ENCODE measurements around the gene ERBB3. TPM values are rescaled to one million over a fixed set of nuclear protein-coding genes. Genes with fewer than 3 reads are reported as not detected.

The ERBB3 gene
- total and polyA plus RNA-seq, 2 of the 8 experiments (the other 6 are each of a cell fraction or from before 2014, with no cell fraction given), result 33.9 to 52.4 TPM

DNA sequence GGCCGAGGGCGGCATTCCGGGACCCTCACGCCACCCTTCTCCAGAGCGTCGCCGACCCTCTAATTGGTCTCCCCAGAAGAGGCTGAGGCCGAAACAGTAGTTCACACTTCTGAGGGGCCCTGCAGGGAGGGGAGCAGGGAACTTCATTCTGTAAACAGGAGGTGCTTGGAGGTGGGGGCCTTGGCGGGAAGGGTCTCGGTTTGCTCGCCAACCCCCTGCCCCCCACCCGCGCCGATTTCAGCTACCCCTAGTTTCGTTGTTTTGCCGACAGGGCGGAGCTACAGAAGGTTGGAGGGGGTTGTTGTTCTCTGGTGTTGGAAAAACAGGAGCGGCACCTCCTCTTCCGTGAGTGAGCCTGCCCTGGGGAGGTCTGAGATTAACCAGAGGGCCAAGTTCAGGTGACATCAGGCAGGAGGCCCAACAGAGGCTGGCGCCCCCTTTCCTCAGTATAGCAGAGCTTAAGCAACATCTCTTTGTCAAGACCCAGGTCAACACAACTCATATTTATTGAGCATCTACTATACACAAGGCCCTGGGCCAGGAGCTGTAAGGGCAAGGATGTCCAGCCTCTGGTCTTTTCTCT is 682 bp downstream of the ERBB3 start:
- Histone ChIP-seq H3K27ac (ENCODE audit: low read depth, low read length) (peak overlapping the region; percentile 92), H2AK5ac (ENCODE audit: low read depth, low read length) (no peak overlapping the region; the same call in 1 of the 2 replicates), H3K79me1 (ENCODE audit: low read depth, low read length) (peaks cover 7% of the 10 kb centered on the region; the same call in 1 of the 2 replicates), H2BK20ac (ENCODE audit: low read length) (no peak overlapping the region), H4K91ac (replicated peaks; ENCODE audit: insufficient read length, low read length) (peak overlapping the region; percentile 22), H2BK120ac (replicated peaks; ENCODE audit: low read depth, low read length) (no peak overlapping the region), H3K23ac (ENCODE audit: insufficient read length) (no peak overlapping the region), H3K9ac (replicated peaks in 1 of 4; ENCODE audit: extremely low read depth in 1 of 4, low read depth in 3 of 4, low read length in 3 of 4) (peak overlapping the region; percentile 68 to 95 (median 88)), H3K4me1 (replicated peaks in 1 of 4; ENCODE audit: control insufficient read depth in 3 of 4, insufficient read depth in 4 of 4, low read length in 3 of 4) (peaks cover 3 to 17% (median 11%) of the 10 kb centered on the region in 4 experiments), H3K4me2 (ENCODE audit: insufficient read depth in 1 of 2, low read depth in 2 of 2, low read length in 2 of 2) (peak overlapping the region; percentile 62 to 97), H4K5ac (ENCODE audit: insufficient read length, low read depth, low read length) (peak overlapping the region; percentile 23), H3K4ac (replicated peaks; ENCODE audit: insufficient read length, low read depth, low read length) (no peak overlapping the region), H3K27me3 (replicated peaks in 1 of 4; ENCODE audit: control insufficient read depth in 3 of 4, extremely low read depth in 1 of 4, insufficient read depth in 3 of 4, low read length in 3 of 4) (no peaks in the 10 kb centered on the region), H2BK15ac (ENCODE audit: low read length) (peak overlapping the region; percentile 10; the same call in 1 of the 2 replicates), H3K9me3 (ENCODE audit: insufficient read depth in 2 of 2, low read depth in 1 of 2, low read length in 1 of 2) (no peaks in the 10 kb centered on the region; a peak in 1 of 4 replicates), H4K8ac (ENCODE audit: extremely low read depth, insufficient read depth, low read length) (peak overlapping the region; percentile 96), H3K79me2 (ENCODE audit: control insufficient read depth in 1 of 2, insufficient read depth in 2 of 2, low read length in 2 of 2) (peaks cover 0 to 27% of the 10 kb centered on the region in 2 experiments; a peak in 2 of 4 replicates), H2BK5ac (ENCODE audit: low read depth, low read length) (peak overlapping the region; percentile 98), H3K56ac (replicated peaks; ENCODE audit: insufficient read length, low read depth, low read length) (peak overlapping the region; percentile 8), H2AFZ (ENCODE audit: low read length) (peak overlapping the region; percentile 19; the same call in 1 of the 2 replicates), H2BK12ac (ENCODE audit: low read depth, low read length) (peak overlapping the region; percentile 94), H3K14ac (ENCODE audit: insufficient read length) (no peak overlapping the region), H3K4me3 (ENCODE audit: extremely low read depth in 1 of 4, insufficient read depth in 2 of 4, low read depth in 3 of 4, low read length in 4 of 4) (peak overlapping the region; percentile 74 to 89 (median 80)), H3K36me3 (ENCODE audit: control insufficient read depth in 2 of 4, insufficient read depth in 4 of 4, low read length in 3 of 4) (peaks cover 0 to 7% (median 4%) of the 10 kb centered on the region in 4 experiments; a peak in 6 of 8 replicates), H3K18ac (ENCODE audit: extremely low read depth, low read length) (peak overlapping the region; percentile 87; the same call in 1 of the 2 replicates), H4K20me1 (replicated peaks in 1 of 2; ENCODE audit: control insufficient read depth in 1 of 2, insufficient read depth in 2 of 2, low read length in 2 of 2) (peaks cover 2 to 10% of the 10 kb centered on the region in 2 experiments), H3K23me2 (ENCODE audit: low read depth, low read length) (peaks cover 7% of the 10 kb centered on the region; the same call in 1 of the 2 replicates)
- ChIA-PET CTCF (ENCODE audit: partially characterized antibody) (interaction anchor here (0.6 to 5.1 kb wide), 13 partner anchors 10 to 274 kb away, joined by 3 to 31 read pairs (median 3); partner anchors contain the start of genes ESYT1 and PA2G4), POLR2A (ENCODE audit: partially characterized antibody) (interaction anchor here (0.7 to 8.9 kb wide), 30 partner anchors 9 to 278 kb away, joined by 3 to 112 read pairs (median 4); partner anchors contain the start of genes ANKRD52, ESYT1, MYL6 and PA2G4)
- 0% methylated on average over 20 of the region's 20 CpGs; no CpG with 5 or more reads in 1 of the 2 experiments for WGBS, 2 experiments (ENCODE audit: extremely low coverage in 1 of 2, insufficient coverage in 1 of 2, insufficient read length in 1 of 2, insufficient replicate concordance in 2 of 2, low coverage in 1 of 2, low lambda C conversion rate in 2 of 2, missing lambda C conversion rate in 1 of 2)
- FAIRE-seq, result no peak
- DNase-seq (ENCODE audit: low read depth in 1 of 2, low spot score in 2 of 2), result peak in 1 of 2 experiments; percentile 66
- no peak for TF ChIP-seq MAFK (IDR thresholded peaks at IDR 0.05; ENCODE audit: low read depth, low read length)
- TF ChIP-seq CREB1 (IDR thresholded peaks at IDR 0.05), result 0 out of 2 replicates have a peak, but pooled peaks have one; percentile 5
- peak; percentile 46 for TF ChIP-seq ASH2L (IDR thresholded peaks at IDR 0.05; ENCODE audit: low read length)
- peak; percentile 34 for TF ChIP-seq SAP30 (IDR thresholded peaks at IDR 0.05; ENCODE audit: insufficient read depth, insufficient replicate concordance, low read length)
- TF ChIP-seq CEBPB (IDR thresholded peaks at IDR 0.05; ENCODE audit: low read depth, low read length), result 0 out of 2 replicates have a peak, but pooled peaks have one; percentile 21
- no peak for TF ChIP-seq POLR2AphosphoS5 (IDR thresholded peaks at IDR 0.05; ENCODE audit: low read depth, low read length)
- TF ChIP-seq GTF2F1 (IDR thresholded peaks at IDR 0.05; ENCODE audit: borderline replicate concordance, low read depth, low read length), result no peak
- no peak for TF ChIP-seq RFX5 (IDR thresholded peaks at IDR 0.05; ENCODE audit: borderline replicate concordance, low read depth, low read length)
- no peak for TF ChIP-seq BCL11A (IDR thresholded peaks at IDR 0.05; ENCODE audit: low read depth in 2 of 2, low read length in 2 of 2)

Measured in H1 (cell line).